BE2C (cell line): ENCODE results near the gene CCNB1.

ENCODE experiments used
- DNase-seq: peaks from one replicate; pipeline ENCODE4 v3.0.0-alpha.2; 2020
- H3K27me3 ChIP-seq: fragments of 250-450 bp; sonication (Bioruptor Pico); 2 replicates; pipeline ENCODE4 v1.5.1; 2020; ENCODE audit warnings: mild to moderate bottlenecking
- H3K36me3 ChIP-seq: fragments of 250-450 bp; sonication (Bioruptor Pico); 2 replicates; pipeline ENCODE4 v1.5.1; 2020; ENCODE audit warnings: mild to moderate bottlenecking
- H3K4me1 ChIP-seq: fragments of 250-450 bp; sonication (Bioruptor Pico); 2 replicates; pipeline ENCODE4 v1.5.1; 2020
- H3K4me3 ChIP-seq: 2 replicates; pipeline ENCODE4 v1.5.1; 2011; ENCODE audit warnings: low read depth, low read length
- H3K9me3 ChIP-seq: fragments of 250-450 bp; sonication (Bioruptor Pico); 2 replicates; pipeline ENCODE4 v1.5.1; 2020
- CTCF ChIP-seq: IDR thresholded peaks from 2 replicates; pipeline ENCODE4 v1.5.1; 2012; ENCODE audit warnings: mild to moderate bottlenecking, low read depth, low read length

Gene CCNB1

DNA sequence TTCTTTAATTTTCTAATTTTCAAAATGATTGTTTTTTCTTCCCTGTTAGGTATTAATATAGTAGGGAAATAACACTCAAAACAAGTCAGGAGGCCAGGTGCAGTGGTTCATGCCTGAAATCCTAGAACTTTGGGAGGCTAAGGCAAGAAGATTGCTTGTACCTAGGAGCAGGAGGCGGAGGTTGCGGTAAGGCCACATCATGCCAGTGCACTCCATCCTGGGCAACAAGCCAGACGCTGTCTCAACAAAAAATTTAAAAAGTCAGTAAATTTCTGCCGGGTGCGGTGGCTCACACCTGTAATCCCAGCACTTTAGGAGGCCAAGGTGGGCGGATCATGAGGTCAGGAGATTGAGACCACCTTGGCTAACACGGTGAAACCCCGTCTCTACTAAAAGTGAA lies 57.6 kb downstream of the CCNB1 start:
- H3K4me3 ChIP-seq: no peak overlapping the region
- peaks cover 13% of the 10 kb centered on the region for H3K36me3 ChIP-seq
- no peak for TF ChIP-seq CTCF
- H3K27me3 ChIP-seq: no peaks in the 10 kb centered on the region
- no peaks in the 10 kb centered on the region for H3K9me3 ChIP-seq
- H3K4me1 ChIP-seq: no peaks in the 10 kb centered on the region
- no peak for DNase-seq

- no peaks in the 10 kb centered on the region for H3K4me1 ChIP-seq
- TF ChIP-seq CTCF: no peak
- DNase-seq: no peak
- H3K9me3 ChIP-seq: no peaks in the 10 kb centered on the region
- H3K27me3 ChIP-seq: no peaks in the 10 kb centered on the region
- no peak overlapping the region for H3K4me3 ChIP-seq
- peaks cover 13% of the 10 kb centered on the region for H3K36me3 ChIP-seq
Observed at GRCh38 chr5:69225860-69226259, 58.9 kb downstream of the CCNB1 start.
